PC-3 (cell line): Measurements from ENCODE around the gene REXO4.

Experiments used
- CTCF ChIP-seq: fragments of 300-600 bp; sonication (generic); conservative IDR thresholded peaks from 2 replicates; pipeline ENCODE4 v1.5.1; 2017; ENCODE audit warnings: antibody characterized with exemption, low read depth, mild to moderate bottlenecking, low read length
- EZH2 ChIP-seq: fragments of 300-600 bp; sonication (generic); IDR thresholded peaks from one replicate; pipeline ENCODE4 v1.6.1; 2017; ENCODE audit warnings: antibody characterized with exemption, mild to moderate bottlenecking, low read length; ENCODE audit not compliant: unreplicated experiment

GRCh38 chr9:133454943-133455673 is 37.3 kb upstream of the REXO4 start:
- TF ChIP-seq CTCF, result no peak
- no peak for TF ChIP-seq EZH2
